IPS-18c (cell line): ENCODE results near the gene HES3.

Experiments used
- H3K4me3 ChIP-seq: 2 replicates; pipeline ENCODE4 v1.7.0; 2013; ENCODE audit warnings: low read depth, mild to moderate bottlenecking, low read length, moderate library complexity; ENCODE audit not compliant: insufficient read depth
- H3K9me3 ChIP-seq: one replicate; pipeline ENCODE4 v1.6.1; 2013; ENCODE audit warnings: mild to moderate bottlenecking, low read length, moderate library complexity; ENCODE audit not compliant: control insufficient read depth, insufficient read depth

Gene HES3

DNA sequence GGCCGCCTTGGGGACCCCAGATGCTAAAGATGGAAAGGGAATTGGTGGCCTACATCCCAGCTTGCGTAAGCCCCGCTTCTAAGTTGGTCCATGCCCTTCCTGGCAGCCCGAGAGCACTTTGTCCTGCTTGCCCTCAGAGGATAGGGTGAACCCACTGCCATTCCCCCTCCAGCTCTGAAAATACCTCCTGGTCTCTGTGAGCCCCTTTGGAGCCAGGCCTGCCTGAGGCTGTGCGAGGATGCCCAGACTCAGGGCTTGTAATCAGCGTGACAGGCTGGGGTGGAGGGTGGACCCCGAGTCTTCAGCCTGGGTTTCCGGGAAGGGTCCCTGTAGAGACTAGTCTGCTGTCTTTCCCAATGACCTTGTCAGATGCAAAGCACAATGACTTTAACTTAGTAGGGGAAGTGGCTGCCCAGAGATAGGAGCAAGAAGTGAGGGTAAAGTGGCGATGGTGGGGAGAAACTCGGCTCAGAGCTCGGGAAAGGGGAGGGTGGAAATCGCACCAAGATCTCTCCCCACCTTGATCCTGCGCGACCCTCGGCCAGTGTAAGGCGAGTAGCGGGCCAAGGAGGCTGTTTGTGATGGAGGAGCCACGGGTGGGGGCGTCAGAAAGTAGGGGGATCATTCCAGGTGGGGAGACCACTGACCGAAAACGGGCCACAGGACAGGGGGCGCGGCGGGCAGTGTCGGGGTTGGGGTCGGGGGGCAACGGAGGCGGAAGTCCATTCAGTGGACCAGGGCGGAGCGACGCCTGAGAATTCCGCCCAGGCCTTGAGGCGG lies 2.7 kb upstream of the HES3 start:
- Histone ChIP-seq H3K9me3 (no peaks in the 10 kb centered on the region), H3K4me3 (peak overlapping the region; percentile 36)

DNA sequence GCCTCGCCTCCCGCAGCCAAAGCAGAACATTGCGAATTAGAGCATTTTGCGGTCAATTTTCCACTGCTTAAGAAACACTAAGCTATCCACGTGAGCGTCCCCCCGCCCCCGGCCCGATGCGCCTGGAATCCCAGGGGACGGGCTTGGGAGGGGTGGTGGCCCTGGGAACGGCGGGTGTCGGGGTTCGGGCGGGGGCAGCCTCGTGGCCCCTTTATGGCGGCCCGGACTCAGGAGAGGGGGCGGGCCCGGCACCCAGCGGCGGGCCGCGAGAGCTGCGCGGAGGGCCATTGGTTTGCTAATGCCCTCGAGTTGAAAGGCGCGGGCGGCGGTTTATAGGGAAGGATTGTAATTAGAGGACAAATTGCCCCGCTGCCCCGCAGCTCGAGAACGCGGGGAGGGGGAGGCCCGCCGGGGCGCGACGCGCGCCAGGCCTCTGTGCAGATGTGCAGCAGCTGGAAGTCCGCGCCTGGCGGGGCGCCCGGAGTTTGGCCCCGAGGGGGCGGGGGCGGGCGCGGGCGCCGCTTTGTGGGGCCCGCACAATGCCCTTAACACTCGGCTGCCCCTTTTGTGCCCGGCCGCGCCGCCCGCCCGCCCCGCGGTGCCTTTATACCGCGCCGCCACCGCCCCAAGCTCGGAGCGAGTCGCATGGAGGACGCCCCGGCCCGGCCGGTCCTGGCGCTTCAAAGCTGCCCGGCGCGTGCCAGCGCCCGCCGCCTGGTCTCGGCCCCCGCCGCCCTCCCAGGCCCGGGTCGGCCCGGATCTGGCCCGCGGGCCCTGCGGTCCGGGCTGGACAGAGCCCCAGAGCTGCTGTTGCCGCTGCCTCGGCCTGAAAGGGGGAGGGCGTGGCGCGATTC lies 1.9 kb upstream of the HES3 start:
- peak overlapping the region; percentile 40 for H3K4me3 ChIP-seq
- H3K9me3 ChIP-seq, result no peaks in the 10 kb centered on the region

DNA sequence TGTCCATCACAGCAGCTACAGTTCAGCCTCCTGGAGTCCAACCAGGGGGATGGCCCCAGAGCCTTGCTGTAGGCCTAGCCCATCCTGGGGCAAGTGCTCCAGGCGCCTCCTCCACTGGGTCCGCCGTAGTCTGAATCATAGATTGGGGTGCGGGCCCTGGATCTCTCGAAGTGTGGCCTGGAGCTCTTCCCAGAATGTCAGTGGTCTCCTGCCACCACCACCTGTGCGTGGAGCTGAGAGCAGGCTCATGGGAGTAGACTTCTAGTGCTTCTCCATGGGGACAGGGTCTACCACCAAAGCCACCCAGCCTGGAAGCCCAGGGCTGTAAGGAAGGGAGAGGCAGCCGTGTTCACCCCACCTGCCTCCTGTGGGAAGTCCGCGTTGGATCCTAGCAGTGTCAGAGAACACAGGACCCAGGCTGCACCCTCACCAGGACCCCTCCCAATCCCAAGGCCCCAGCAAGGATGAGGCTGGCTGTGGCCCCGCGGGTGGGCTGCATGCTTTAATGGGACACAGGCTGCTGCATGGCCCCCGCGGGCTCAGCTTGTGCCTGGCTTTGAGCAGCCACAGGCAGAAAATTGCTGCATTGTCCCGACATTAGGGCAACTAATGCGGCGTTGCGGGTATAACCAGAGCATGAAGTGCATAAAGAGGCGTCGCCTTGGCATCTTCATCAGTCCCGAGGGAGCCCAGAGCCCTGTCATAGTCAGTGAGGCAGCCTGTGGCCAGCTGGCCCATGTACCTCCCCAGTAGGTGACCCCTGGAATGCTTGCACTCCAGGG lies 735 bp upstream of the HES3 start:
- Histone ChIP-seq H3K4me3 (peak overlapping the region; percentile 77), H3K9me3 (no peaks in the 10 kb centered on the region)

DNA sequence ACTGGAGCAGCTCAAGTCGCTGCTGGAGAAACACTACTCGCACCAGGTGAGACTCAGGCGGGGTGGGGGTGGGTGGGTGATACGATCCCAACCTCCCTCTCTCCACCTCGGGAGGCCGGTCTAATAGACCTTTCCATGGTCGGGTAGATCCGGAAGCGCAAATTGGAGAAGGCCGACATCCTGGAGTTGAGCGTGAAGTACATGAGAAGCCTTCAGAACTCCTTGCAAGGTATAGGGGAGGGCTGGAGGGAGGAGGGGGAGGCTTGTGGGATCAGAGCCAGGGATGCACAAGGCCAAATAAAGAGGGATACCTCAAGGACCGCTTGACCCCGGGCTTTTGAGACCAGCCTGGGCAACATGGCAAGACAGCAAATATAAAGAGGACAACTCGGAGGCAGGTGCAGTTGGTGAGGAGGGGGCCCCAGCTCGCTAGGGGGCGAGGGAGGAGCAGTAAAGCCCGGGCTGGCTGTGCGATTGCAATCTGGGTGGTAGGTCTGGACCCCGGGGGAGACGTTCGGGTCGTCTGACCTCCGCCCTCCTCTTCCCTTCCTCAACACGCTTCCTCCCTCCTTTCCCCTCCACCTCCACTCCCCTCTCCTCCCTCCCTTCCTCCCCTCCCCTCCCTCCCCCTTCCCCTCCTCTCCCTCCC lies 546 bp downstream of the HES3 start:
- Histone ChIP-seq H3K9me3 (no peaks in the 10 kb centered on the region), H3K4me3 (peak overlapping the region; percentile 77)

DNA sequence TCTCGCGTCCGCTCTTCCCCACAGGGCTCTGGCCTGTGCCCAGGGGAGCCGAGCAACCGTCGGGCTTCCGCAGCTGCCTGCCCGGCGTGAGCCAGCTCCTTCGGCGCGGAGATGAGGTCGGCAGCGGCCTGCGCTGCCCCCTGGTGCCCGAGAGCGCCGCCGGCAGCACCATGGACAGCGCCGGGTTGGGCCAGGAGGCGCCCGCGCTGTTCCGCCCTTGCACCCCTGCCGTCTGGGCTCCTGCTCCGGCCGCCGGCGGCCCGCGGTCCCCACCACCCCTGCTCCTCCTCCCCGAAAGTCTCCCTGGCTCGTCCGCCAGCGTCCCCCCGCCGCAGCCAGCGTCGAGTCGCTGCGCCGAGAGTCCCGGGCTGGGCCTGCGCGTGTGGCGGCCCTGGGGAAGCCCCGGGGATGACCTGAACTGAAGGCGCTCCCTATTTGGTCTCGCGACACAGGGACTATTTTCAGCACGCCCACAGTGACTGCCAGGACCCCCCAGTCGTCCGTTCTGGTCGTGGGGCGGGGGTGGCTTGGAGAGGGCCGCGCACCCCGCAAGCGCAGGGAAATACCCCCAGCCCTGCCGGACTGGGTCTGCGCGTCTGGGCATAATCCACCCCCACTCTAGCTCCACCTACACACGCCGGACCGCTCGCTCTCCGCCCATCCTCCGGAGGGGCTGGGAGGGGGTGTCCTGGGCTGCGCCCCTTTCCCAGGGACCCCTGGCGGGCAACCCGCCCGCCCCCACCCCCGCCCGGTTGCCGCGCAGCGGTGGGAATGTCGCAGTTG lies 1.3 kb downstream of the HES3 start:
- Histone ChIP-seq H3K9me3 (no peaks in the 10 kb centered on the region), H3K4me3 (peak overlapping the region; percentile 71)

DNA sequence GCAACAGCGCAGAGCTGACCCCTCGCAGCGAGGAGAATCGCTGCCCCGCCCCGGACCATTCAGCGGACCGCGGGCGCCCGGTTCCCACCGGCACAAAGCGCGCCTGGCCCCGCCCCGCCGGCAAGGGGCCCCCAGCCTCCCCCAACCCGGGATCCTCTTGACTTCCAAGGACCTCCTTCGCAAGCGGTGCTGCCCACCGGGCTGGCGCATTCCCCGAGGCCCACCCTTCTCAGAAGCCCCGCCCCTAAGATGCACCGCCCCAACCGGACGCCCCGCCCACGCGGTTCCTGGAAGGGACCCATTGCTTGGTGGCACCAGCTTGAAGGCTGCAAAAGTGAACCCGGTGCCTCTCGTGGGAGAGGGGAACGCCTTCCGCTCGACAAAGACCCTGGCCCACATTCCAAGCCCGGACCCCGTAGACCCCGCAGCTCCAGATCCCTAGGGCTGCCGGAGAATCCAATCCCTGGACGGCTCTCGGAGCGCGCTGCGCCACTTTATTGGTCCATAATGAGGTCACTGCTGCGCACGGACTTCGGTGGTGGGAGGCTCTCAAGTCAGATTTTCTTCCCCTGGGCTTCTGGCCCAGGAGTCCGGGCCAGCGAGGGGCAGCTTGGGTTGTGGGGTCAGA lies 2.0 kb downstream of the HES3 start:
- H3K9me3 ChIP-seq, result no peaks in the 10 kb centered on the region
- peak overlapping the region; percentile 71 for H3K4me3 ChIP-seq

DNA sequence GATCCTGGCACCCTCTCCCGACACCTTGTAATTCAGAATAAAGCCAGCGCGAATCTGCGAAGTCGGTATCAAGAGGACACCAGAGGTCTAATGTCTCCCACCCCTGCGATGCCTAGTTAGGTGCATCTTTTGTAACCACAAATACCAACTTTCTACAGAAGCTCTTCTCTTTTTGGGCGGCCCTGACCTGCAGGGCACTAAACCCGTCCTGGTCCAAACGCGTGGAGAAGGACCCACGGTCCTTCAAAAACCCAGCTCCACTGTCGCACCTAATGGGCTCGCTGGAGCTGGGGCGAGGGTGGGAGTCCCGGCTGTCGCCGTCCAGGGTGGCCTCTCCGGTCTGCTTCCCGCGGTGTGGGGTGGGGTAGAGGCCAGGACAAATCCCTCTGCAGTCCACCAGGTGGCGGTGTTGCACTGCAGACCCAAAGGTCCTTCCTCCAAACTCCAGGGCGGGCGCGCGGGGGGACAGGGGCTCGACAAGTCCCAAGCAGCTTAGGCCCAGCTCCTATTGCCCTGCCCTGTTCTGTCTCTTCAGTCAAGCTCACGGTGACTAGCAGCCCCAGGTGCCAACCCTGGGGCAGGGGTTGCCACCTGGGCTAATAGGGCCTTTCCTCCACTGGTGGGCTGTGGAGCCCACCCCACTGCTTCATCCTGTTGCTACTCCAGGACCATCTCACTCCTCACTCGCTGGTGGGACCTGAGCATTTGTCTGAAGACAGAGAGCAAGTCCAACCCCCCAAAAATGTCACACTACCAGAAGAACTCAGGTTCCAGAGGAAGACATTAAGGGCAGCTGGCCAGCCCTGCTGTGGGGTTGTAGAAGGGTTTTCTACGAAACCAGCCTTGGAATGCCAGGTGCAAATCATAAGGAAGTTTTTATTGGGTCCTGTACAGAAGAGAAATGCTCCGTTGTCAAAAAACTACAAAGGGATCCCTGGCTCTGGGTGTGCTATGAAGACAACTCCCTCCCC lies 2.8 kb downstream of the HES3 start:
- Histone ChIP-seq H3K4me3 (peak overlapping the region; percentile 71), H3K9me3 (no peaks in the 10 kb centered on the region)

DNA sequence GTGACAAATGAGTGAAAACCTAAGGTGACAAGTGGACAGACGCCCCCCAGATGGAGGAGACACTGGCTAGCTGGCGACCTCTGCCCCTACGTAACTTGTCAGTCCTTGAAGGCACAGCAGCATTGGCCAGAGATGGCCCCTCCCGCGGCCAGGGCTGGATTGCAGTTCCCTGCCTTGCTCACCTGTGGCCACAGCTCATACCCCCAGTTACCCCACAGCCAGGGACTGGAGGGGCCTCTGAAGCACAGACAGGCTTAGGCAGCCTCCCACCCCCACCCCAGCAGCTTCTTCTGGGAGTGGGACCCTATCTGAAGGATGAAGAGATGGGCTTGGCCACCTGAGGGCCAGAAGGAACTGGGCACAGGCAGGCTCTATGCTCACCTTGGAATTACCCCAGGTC lies 3.7 kb downstream of the HES3 start:
- H3K9me3 ChIP-seq, result no peaks in the 10 kb centered on the region
- no peak overlapping the region for H3K4me3 ChIP-seq

DNA sequence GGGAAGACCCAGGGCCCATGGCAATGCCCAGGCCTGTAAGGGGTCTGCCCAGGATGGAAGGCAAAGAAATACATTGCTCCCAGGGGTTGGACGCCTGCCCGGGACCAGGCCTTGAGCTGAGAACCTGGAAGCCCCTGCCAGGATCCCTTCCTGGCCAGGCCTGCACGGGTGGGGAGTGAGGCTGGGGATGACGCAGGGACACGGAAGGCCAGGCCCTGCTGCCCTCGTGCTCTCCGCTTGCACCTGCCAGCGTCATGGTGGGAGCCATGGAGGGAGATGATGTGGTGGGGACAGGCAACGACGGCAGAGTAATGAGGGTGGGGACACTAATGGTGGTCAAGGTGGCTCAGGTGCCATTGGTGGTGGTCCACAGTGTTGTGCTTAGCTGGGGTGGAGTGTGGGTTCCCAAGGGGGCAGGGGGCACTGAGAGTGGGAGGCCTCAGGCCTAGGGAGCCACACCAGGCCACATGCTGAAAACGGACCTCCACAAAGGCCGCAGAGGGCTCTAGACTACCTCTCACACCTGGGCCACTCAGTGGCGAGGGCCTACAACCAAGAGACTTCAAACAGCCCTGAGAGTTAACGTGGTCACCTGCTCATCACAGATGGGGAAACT lies 4.3 kb downstream of the HES3 start:
- Histone ChIP-seq H3K9me3 (no peaks in the 10 kb centered on the region), H3K4me3 (no peak overlapping the region)

DNA sequence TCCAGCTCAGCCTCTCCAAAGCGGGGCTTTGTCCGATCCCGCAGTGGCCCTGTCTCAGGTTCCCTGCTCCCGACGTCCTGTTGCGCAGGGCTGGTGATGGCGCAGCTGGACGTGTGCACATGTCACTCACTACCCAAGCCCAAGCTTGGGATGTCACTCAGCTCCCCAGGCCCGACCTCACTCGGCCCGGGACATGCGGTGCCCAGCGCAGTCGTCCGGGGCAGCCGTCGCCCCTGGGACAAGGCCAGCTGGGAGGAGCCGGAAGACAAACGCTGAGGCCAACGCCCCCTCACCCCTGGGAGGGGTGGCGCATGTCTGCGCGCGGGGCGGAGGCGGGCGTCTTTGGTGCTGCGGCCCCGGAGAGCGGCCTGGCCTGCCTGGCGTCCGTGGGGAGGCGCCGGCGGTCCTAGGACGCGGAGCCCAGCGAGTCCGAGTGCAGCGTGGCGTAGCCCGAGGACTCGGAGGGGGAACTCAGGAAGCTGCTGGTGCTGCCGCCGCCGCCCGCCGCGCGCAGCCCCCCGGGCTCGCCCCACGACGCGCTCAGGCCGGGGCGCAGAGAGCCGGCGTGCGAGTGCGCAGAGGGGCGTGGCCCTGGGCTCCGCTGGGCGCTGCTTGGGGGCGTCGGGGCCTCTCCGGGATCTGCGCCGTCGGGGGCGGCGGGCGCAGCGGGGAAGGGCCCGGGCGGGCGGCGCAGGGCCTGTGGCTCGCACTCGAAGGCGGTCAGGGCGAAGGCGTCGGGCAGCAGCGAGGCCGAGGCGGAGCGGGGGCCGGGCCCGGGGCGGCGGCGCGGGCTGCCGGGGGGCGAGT lies 5.2 kb downstream of the HES3 start:
- H3K9me3 ChIP-seq, result no peaks in the 10 kb centered on the region
- peak overlapping the region; percentile 36; the same call in 1 of the 2 replicates for H3K4me3 ChIP-seq

DNA sequence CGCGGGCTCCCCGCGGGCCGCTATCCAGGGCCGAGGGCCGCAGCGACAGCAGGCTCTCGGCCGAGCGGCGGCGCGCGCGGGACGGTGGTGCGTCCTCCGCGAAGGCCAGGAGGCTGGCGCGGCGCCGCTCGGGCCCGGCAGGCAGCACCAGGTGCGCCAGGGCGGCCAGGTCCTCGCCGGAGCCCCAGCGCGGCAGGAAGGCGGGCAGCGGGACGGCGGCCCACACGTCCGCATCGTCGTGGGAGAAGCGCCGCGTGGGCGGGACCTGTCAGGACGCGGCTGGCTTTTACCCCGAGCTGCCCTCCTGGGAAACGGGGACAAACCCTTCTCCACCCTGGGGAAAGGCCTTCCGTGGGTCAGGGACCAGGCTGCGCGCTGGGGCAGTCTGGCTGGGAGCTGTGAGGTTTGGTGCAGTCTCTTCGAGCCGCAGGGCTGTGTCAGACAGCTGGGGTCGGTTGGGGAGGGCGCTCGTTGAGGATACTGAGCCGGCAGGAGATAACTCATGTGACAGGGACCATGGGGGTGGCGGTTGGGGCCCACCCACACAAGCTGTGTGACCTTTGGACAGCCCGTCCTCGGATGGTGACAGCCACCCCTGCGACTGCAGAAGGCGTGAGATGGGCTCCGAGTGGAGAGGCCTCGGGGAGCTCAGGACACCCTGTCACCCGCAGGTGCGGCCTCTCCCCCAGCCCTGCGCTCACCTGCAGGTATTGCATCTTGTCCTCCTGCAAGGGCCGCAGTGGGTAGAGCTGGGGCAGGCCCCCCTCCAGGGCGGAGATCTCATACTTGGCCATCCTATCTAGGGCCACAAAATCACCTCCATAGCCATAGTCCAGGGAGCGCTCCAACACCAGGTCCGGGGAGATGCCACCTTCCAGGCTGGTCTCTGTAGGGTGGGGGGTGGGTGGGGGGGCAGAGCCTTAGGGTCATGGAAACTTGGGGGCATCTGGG lies 6.0 kb downstream of the HES3 start:
- H3K4me3 ChIP-seq, result peak overlapping the region; percentile 15; the same call in 1 of the 2 replicates
- H3K9me3 ChIP-seq, result no peaks in the 10 kb centered on the region

DNA sequence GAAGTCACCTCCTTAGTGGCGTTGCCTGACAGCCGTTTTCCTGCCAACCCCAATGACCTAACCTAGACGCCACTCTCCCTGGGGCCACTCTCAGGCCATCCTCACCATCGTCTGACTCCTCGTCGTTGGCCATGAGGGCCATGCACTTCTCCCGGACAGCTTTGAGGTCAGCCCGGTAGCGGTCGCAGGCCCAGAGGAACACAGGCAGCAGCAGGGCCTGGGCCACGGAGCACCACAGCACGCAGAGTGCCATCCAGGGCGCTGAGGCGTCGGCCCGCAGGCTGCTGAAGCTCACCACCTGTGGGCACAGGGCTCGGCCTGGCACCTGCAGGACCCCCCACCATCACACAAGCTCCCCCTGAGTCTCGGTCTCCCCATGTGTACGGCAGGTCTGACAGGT lies 7.3 kb downstream of the HES3 start:
- Histone ChIP-seq H3K4me3 (no peak overlapping the region), H3K9me3 (no peaks in the 10 kb centered on the region)

DNA sequence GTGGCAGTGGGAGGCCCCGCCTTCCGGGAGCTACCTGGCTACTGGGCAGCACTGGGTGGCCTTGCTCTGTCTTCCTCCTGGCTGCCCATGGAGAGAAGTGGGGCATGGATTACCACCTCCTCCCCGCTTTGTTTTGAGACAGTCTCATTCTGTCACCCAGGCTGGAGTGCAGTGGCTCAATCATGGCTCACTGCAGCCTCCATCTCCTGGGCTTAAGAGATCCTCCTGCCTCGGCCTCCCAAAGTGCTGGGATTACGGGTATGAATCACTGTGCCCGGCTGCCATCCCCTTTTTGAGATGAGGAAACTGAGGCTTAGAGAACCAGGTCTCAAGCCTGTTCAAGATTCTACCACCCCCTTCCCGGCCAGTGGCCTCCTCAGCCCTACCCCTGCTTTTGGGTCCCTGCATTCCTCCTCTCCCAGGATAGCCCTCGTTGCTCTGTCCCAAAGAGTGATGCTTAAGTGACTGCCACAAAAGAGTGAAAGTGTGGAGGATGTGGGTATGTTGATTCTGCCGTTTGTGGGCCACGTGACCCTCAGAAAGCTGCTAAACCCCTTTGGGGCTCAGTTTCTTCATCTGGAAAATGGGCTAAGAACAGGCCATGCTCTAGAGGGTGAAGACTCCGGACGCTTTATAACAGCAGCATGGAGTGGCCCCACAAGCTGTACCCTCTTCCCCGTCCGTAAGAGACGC lies 7.8 kb downstream of the HES3 start:
- Histone ChIP-seq H3K9me3 (no peaks in the 10 kb centered on the region), H3K4me3 (no peak overlapping the region)
